HepG2 (cell line): ENCODE data around the gene EPHA2. TPM values are rescaled to one million over a fixed set of nuclear protein-coding genes. Genes with fewer than 3 reads are reported as not detected.

Experiments used
- FOSL2 ChIP-seq: sonication (generic); formaldehyde crosslinking; IDR thresholded peaks from 2 replicates; pipeline ENCODE4 v1.4.0; 2020; ENCODE audit warnings: missing genetic modification reagents
- IKZF5 ChIP-seq: IDR thresholded peaks from 2 replicates; pipeline ENCODE4 v1.6.1; 2018; ENCODE audit warnings: missing genetic modification reagents, mild to moderate bottlenecking, missing compliant biosample characterization
- JUN ChIP-seq: sonication (generic); formaldehyde crosslinking; IDR thresholded peaks from 2 replicates; pipeline ENCODE4 v1.4.0; 2020; ENCODE audit warnings: mild to moderate bottlenecking, missing genetic modification reagents
- KLF12 ChIP-seq: sonication (generic); formaldehyde crosslinking; IDR thresholded peaks from 2 replicates; pipeline ENCODE4 v1.4.0; 2020; ENCODE audit warnings: missing genetic modification reagents, borderline replicate concordance
- NFYB ChIP-seq: sonication (generic); formaldehyde crosslinking; IDR thresholded peaks from 2 replicates; pipeline ENCODE4 v1.4.0; 2020; ENCODE audit warnings: missing genetic modification reagents
- PCBP2 ChIP-seq: fragments of 200-400 bp; formaldehyde crosslinking; optimal IDR thresholded peaks from 2 replicates; pipeline ENCODE3; 2018; ENCODE audit warnings: low read length, low read depth; ENCODE audit not compliant: poor library complexity, severe bottlenecking
- PHF20 ChIP-seq: sonication (generic); formaldehyde crosslinking; IDR thresholded peaks from 2 replicates; pipeline ENCODE4 v1.5.0; 2020; ENCODE audit warnings: mild to moderate bottlenecking, missing genetic modification reagents
- SATB2 ChIP-seq: sonication (generic); formaldehyde crosslinking; IDR thresholded peaks from 2 replicates; pipeline ENCODE4 v1.5.0; 2020; ENCODE audit warnings: missing genetic modification reagents
- SOX5 ChIP-seq: IDR thresholded peaks from 2 replicates; pipeline ENCODE4 v1.6.1; 2016; ENCODE audit warnings: borderline replicate concordance
- ZBTB26 ChIP-seq: IDR thresholded peaks from 2 replicates; pipeline ENCODE4 v1.6.1; 2016; ENCODE audit warnings: missing compliant biosample characterization, missing genetic modification reagents, borderline replicate concordance
- ZNF431 ChIP-seq: sonication (generic); formaldehyde crosslinking; IDR thresholded peaks from 2 replicates; pipeline ENCODE4 v1.9.0; 2022; ENCODE audit warnings: missing genetic modification reagents, low read depth, mild to moderate bottlenecking, borderline replicate concordance
- ZNF510 ChIP-seq: sonication (generic); formaldehyde crosslinking; IDR thresholded peaks from 2 replicates; pipeline ENCODE4 v1.4.0; 2020; ENCODE audit warnings: low read depth, mild to moderate bottlenecking, missing genetic modification reagents
- ZNF777 ChIP-seq: sonication (generic); formaldehyde crosslinking; IDR thresholded peaks from 2 replicates; pipeline ENCODE4 v1.4.0; 2020; ENCODE audit warnings: missing genetic modification reagents
- polyA plus RNA-seq, 8 experiments: library from polyadenylated mRNA; depleted of rRNA in 3 of 8; stranded (reverse) in 7 of 8; unstranded in 1 of 8; fragments of >200 nt; fragmentation: Illumina TruSeq in 4 of 8; extraction: Trizol in 4 of 8; gene quantifications; 2 replicates each; pipeline versions ENCODE4 v1.2.1 to v1.2.3, GENCODE V29; 2011 to 2016; ENCODE audit warnings: low read depth in 4 of 8, missing spikeins in 1 of 8, mixed read lengths in 1 of 8; ENCODE audit not compliant: insufficient read depth in 1 of 8
- total RNA-seq, 5 experiments: library from RNA; depleted of rRNA; stranded (reverse); fragments of >200 nt; fragmentation: Illumina TruSeq; extraction: Trizol; gene quantifications; 2 replicates each; pipeline ENCODE4 v1.2.3, GENCODE V29; 2016; ENCODE audit warnings: low read depth in 1 of 5
- TF ChIP-seq, protein P1 (sequence below): sonication (generic); formaldehyde crosslinking; IDR thresholded peaks from 2 replicates; pipeline ENCODE4 v1.8.0; 2022; ENCODE audit warnings: missing genetic modification reagents, mild to moderate bottlenecking, moderate library complexity, borderline replicate concordance
- TF ChIP-seq, protein P2 (sequence below): sonication (generic); formaldehyde crosslinking; IDR thresholded peaks from 2 replicates; pipeline ENCODE4 v1.4.0; 2020; ENCODE audit warnings: missing genetic modification reagents
- TF ChIP-seq, protein P3 (sequence below): sonication (generic); formaldehyde crosslinking; IDR thresholded peaks from 2 replicates; pipeline ENCODE4 v1.4.0; 2020; ENCODE audit warnings: missing genetic modification reagents, borderline replicate concordance
- TF ChIP-seq, protein P4 (sequence below): sonication (generic); formaldehyde crosslinking; IDR thresholded peaks from 2 replicates; pipeline ENCODE4 v1.5.0; 2020; ENCODE audit warnings: mild to moderate bottlenecking, missing genetic modification reagents

Gene EPHA2
- total and polyA plus RNA-seq, 2 of the 13 experiments (the other 11 are each of a cell fraction or from before 2014, with no cell fraction given): 33.6 to 53.6 TPM

DNA sequence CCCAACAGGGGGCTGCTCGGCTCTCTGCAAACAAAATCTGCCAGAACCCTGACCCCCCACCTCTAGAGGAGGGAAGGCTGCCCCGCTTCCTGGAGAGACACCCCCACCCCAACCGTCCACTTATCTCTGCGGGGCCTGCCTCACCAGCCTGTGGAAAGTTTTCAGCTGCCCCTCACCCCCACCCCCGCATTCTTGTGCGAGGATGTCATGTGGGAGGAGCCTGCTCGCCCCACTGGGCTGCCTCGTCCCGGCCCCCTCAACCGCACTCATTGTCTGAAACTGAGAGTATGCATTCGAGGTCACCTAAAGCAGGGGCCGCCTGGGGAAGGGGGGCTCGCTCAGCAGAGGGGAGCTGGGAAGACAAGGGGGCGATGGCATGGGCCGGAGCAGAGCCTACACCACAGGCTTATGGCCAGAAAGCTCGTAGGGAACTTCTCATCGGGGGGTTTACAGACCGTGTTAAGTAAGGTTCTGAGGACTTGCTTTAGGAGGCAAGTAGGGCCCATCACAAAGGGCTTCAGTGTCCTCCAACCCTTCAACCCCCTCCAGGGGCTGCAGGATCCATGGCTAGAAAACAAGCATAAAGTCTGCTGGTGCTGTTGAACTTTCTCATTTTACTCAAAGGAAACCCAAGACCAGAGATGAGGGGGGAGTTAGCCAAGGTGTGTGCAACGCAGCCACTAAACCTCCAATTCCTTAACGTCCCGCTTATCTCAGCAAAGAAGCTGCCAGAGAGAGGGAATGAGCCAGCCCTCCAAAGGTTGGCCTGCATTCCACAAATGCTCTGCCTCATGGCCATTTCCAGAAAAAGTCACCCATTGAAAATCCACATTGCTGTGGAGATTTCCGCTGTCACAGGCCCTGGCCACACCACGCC lies 9.4 kb downstream of the EPHA2 start (continued):
- TF ChIP-seq SATB2 (CRISPR knock-in tag) (no peak), ZNF777 (no peak), PHF20 (CRISPR knock-in tag) (no peak), ZNF431 (CRISPR knock-in tag) (no peak), JUN (CRISPR knock-in tag) (peak; percentile 100), PCBP2 (no peak), FOSL2 (CRISPR knock-in tag) (peak; percentile 87), ZNF510 (CRISPR knock-in tag) (no peak), IKZF5 (CRISPR knock-in tag) (no peak), ZBTB26 (no peak; the same call in 1 of the 2 replicates), NFYB (CRISPR knock-in tag) (no peak), SOX5 (peak; percentile 79; the same call in 1 of the 2 replicates), KLF12 (CRISPR knock-in tag) (no peak)
- TF ChIP-seq, protein P1, sequence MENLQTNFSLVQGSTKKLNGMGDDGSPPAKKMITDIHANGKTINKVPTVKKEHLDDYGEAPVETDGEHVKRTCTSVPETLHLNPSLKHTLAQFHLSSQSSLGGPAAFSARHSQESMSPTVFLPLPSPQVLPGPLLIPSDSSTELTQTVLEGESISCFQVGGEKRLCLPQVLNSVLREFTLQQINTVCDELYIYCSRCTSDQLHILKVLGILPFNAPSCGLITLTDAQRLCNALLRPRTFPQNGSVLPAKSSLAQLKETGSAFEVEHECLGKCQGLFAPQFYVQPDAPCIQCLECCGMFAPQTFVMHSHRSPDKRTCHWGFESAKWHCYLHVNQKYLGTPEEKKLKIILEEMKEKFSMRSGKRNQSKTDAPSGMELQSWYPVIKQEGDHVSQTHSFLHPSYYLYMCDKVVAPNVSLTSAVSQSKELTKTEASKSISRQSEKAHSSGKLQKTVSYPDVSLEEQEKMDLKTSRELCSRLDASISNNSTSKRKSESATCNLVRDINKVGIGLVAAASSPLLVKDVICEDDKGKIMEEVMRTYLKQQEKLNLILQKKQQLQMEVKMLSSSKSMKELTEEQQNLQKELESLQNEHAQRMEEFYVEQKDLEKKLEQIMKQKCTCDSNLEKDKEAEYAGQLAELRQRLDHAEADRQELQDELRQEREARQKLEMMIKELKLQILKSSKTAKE: peak; percentile 74; the same call in 1 of the 2 replicates
- TF ChIP-seq, protein P2, sequence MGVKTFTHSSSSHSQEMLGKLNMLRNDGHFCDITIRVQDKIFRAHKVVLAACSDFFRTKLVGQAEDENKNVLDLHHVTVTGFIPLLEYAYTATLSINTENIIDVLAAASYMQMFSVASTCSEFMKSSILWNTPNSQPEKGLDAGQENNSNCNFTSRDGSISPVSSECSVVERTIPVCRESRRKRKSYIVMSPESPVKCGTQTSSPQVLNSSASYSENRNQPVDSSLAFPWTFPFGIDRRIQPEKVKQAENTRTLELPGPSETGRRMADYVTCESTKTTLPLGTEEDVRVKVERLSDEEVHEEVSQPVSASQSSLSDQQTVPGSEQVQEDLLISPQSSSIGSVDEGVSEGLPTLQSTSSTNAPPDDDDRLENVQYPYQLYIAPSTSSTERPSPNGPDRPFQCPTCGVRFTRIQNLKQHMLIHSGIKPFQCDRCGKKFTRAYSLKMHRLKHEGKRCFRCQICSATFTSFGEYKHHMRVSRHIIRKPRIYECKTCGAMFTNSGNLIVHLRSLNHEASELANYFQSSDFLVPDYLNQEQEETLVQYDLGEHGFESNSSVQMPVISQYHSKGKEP (CRISPR knock-in tag): no peak
- TF ChIP-seq, protein P3, sequence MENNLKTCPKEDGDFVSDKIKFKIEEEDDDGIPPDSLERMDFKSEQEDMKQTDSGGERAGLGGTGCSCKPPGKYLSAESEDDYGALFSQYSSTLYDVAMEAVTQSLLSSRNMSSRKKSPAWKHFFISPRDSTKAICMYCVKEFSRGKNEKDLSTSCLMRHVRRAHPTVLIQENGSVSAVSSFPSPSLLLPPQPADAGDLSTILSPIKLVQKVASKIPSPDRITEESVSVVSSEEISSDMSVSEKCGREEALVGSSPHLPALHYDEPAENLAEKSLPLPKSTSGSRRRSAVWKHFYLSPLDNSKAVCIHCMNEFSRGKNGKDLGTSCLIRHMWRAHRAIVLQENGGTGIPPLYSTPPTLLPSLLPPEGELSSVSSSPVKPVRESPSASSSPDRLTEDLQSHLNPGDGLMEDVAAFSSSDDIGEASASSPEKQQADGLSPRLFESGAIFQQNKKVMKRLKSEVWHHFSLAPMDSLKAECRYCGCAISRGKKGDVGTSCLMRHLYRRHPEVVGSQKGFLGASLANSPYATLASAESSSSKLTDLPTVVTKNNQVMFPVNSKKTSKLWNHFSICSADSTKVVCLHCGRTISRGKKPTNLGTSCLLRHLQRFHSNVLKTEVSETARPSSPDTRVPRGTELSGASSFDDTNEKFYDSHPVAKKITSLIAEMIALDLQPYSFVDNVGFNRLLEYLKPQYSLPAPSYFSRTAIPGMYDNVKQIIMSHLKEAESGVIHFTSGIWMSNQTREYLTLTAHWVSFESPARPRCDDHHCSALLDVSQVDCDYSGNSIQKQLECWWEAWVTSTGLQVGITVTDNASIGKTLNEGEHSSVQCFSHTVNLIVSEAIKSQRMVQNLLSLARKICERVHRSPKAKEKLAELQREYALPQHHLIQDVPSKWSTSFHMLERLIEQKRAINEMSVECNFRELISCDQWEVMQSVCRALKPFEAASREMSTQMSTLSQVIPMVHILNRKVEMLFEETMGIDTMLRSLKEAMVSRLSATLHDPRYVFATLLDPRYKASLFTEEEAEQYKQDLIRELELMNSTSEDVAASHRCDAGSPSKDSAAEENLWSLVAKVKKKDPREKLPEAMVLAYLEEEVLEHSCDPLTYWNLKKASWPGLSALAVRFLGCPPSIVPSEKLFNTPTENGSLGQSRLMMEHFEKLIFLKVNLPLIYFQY (CRISPR knock-in tag): no peak
- TF ChIP-seq, protein P4, sequence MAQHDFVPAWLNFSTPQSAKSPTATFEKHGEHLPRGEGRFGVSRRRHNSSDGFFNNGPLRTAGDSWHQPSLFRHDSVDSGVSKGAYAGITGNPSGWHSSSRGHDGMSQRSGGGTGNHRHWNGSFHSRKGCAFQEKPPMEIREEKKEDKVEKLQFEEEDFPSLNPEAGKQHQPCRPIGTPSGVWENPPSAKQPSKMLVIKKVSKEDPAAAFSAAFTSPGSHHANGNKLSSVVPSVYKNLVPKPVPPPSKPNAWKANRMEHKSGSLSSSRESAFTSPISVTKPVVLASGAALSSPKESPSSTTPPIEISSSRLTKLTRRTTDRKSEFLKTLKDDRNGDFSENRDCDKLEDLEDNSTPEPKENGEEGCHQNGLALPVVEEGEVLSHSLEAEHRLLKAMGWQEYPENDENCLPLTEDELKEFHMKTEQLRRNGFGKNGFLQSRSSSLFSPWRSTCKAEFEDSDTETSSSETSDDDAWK: no peak
